Measurements from ENCODE around the gene CBLB.

DNA sequence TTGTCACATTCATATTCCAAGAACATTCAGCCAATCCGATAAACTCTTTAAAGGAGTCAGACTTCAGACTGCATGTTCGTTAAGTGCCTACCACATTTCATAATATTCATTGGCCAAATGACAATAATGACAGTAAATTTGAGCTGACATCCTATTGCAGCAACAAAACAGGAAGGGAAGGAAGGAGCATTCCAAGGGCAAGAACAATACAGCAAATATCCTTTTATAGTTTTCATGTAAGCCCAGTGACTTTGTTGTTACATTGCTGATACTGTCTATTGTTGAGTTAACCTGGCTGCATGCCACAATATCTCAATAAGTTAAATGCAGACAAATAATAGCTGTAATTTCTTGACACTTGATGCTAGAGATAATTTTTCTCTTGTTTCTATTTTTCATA is 16.4 kb upstream of the CBLB start:
- no peak for TF ChIP-seq EZH2 (IDR thresholded peaks at IDR 0.05; ENCODE audit: insufficient read depth, poor library complexity, severe bottlenecking)
- TF ChIP-seq EZH2phosphoT487 (IDR thresholded peaks at IDR 0.05; ENCODE audit: insufficient read depth, low read depth): no peak
